Upper lobe of right lung (tissue), 1 donor: ENCODE data around the gene CNR1. TPM values are rescaled to one million over a fixed set of nuclear protein-coding genes. Genes with fewer than 3 reads are reported as not detected.

Source experiments
- ATAC-seq: fragments of 200-7000 bp; cut with Tn5 transposase; one replicate; pipeline ENCODE4 v1.9.1; 2020; ENCODE audit warnings: mild to moderate bottlenecking, moderate library complexity
- DNase-seq: peaks from one replicate; pipeline ENCODE4 v3.0.0-alpha.2; 2020
- H3K27ac ChIP-seq: fragments of 200-600 bp; one replicate; pipeline ENCODE4 v1.8.0; 2022
- H3K27me3 ChIP-seq: fragments of 200-600 bp; one replicate; pipeline ENCODE4 v1.8.0; 2022; ENCODE audit warnings: mild to moderate bottlenecking
- H3K36me3 ChIP-seq: fragments of 200-600 bp; one replicate; pipeline ENCODE4 v1.8.0; 2022
- H3K4me1 ChIP-seq: fragments of 200-600 bp; one replicate; pipeline ENCODE4 v1.8.0; 2022
- H3K4me3 ChIP-seq: fragments of 200-600 bp; one replicate; pipeline ENCODE4 v1.8.0; 2022; ENCODE audit warnings: mild to moderate bottlenecking
- H3K9me3 ChIP-seq: fragments of 200-600 bp; one replicate; pipeline ENCODE4 v1.8.0; 2022
- CTCF ChIP-seq: fragments of 200-600 bp; IDR thresholded peaks from one replicate; pipeline ENCODE4 v1.8.0; 2022; ENCODE audit warnings: antibody characterized with exemption
- intact Hi-C: fragments of 100-400 bp; cut with DNase I; formaldehyde crosslinking; loops from one replicate; pipeline ENCODE4 v1.11.0; 2022
- total RNA-seq: library from RNA; stranded (reverse); fragmentation: NEBNext Ultra II Directional; extraction: Animal tissue kit (Norgen Biotek cat#: 25700); gene quantifications from one replicate; pipeline ENCODE4 v1.2.1, GENCODE V29; 2021
- donor health status: DM: no; HTN: yes; CAD: no; lungs with severe emphysema.

The CNR1 gene
- total RNA-seq, 1 donor from 2014 or later, result 21.6 TPM

- intact Hi-C loops, result no loop called here
- peak overlapping the region; percentile 61 for H3K4me3 ChIP-seq
- peak overlapping the region; percentile 70 for H3K27ac ChIP-seq
- ATAC-seq (no peak), DNase-seq (no peak)
- H3K36me3 ChIP-seq, result no peaks in the 10 kb centered on the region
- no peak for TF ChIP-seq CTCF
- no peaks in the 10 kb centered on the region for H3K9me3 ChIP-seq
- H3K4me1 ChIP-seq, result peaks cover 4% of the 10 kb centered on the region
- peaks cover 52% of the 10 kb centered on the region for H3K27me3 ChIP-seq
Observed at GRCh38 chr6:88167352-88167937, 1.3 kb upstream of the CNR1 start.

GRCh38 chr6:88166493-88167351, 575 bp upstream of the CNR1 start:
- Histone ChIP-seq H3K4me3 (peak overlapping the region; percentile 61), H3K27me3 (peaks cover 59% of the 10 kb centered on the region)
- DNase-seq, result peak; percentile 79

GRCh38 chr6:88165087-88165843, 882 bp downstream of the CNR1 start:
- peaks cover 62% of the 10 kb centered on the region for H3K27me3 ChIP-seq
- H3K27ac ChIP-seq, result peak overlapping the region; percentile 70
- no peaks in the 10 kb centered on the region for H3K36me3 ChIP-seq
- ATAC-seq, result no peak
- intact Hi-C loops, result no loop called here
- H3K9me3 ChIP-seq, result no peaks in the 10 kb centered on the region
- DNase-seq, result no peak
- peaks cover 4% of the 10 kb centered on the region for H3K4me1 ChIP-seq
- peak overlapping the region; percentile 61 for H3K4me3 ChIP-seq
- TF ChIP-seq CTCF, result no peak

More at GRCh38 chr6:88166493-88167351, 575 bp upstream of the CNR1 start:
- H3K27ac ChIP-seq, result peak overlapping the region; percentile 70
- H3K9me3 ChIP-seq, result no peaks in the 10 kb centered on the region
- no peak for TF ChIP-seq CTCF
- ATAC-seq, result peak; percentile 64
- H3K4me1 ChIP-seq, result peaks cover 4% of the 10 kb centered on the region
- H3K36me3 ChIP-seq, result no peaks in the 10 kb centered on the region
- intact Hi-C loops, result no loop called here

- DNase-seq (no peak), ATAC-seq (no peak)
- Histone ChIP-seq H3K36me3 (no peaks in the 10 kb centered on the region), H3K9me3 (no peaks in the 10 kb centered on the region), H3K4me3 (peak overlapping the region; percentile 61), H3K27me3 (peaks cover 62% of the 10 kb centered on the region), H3K4me1 (peaks cover 4% of the 10 kb centered on the region), H3K27ac (no peak overlapping the region)
- intact Hi-C loops, result no loop called here
- TF ChIP-seq CTCF, result no peak
Observed at GRCh38 chr6:88164061-88164460, 2.1 kb downstream of the CNR1 start.

GRCh38 chr6:88163616-88164015, 2.5 kb downstream of the CNR1 start:
- H3K36me3 ChIP-seq, result no peaks in the 10 kb centered on the region
- ATAC-seq (no peak), DNase-seq (no peak)
- intact Hi-C loops, result no loop called here
- H3K9me3 ChIP-seq, result no peaks in the 10 kb centered on the region
- H3K4me1 ChIP-seq, result peaks cover 4% of the 10 kb centered on the region
- no peak overlapping the region for H3K27ac ChIP-seq
- H3K4me3 ChIP-seq, result no peak overlapping the region
- no peak for TF ChIP-seq CTCF
- H3K27me3 ChIP-seq, result peaks cover 57% of the 10 kb centered on the region
